Nephron (organoid): ENCODE measurements around the gene DCP2.
"Not testable (repeated sequence)": the region's sequence is repeated elsewhere in the genome, so short reads cannot be mapped to it uniquely, and the experiment has no call there.

ENCODE experiments used
- H3K27ac Mint-ChIP-seq, 3 experiments: 2 replicates each; pipeline ENCODE4 v1.8.0; 2020; ENCODE audit warnings: mixed read lengths in 3 of 3, mild to moderate bottlenecking in 2 of 3, moderate library complexity in 1 of 3
- H3K27me3 Mint-ChIP-seq: 2 replicates; pipeline ENCODE4 v1.8.0; 2021; ENCODE audit warnings: low read depth, mild to moderate bottlenecking, moderate library complexity, mixed read lengths
- H3K36me3 Mint-ChIP-seq: 2 replicates; pipeline ENCODE4 v1.8.0; 2020; ENCODE audit warnings: low read depth, mixed read lengths
- H3K4me1 Mint-ChIP-seq: 2 replicates; pipeline ENCODE4 v1.8.0; 2020; ENCODE audit warnings: mixed read lengths
- H3K4me3 Mint-ChIP-seq, 3 experiments: 2 replicates each; pipeline ENCODE4 v1.8.0; 2020; ENCODE audit warnings: mild to moderate bottlenecking in 3 of 3, mixed read lengths in 3 of 3, moderate library complexity in 2 of 3
- H3K9me3 Mint-ChIP-seq: 2 replicates; pipeline ENCODE4 v1.8.0; 2020; ENCODE audit warnings: mixed read lengths
- CTCF ChIP-seq, 3 experiments: fragments of 200-600 bp; sonication (generic); IDR thresholded peaks; one replicate each; pipeline ENCODE4 v1.5.0; 2021; ENCODE audit warnings: antibody characterized with exemption in 3 of 3; ENCODE audit not compliant: unreplicated experiment in 3 of 3

DCP2 gene

GRCh38 chr5:112960863-112961504 is 15.6 kb upstream of the DCP2 start:
- H3K9me3 Mint-ChIP-seq: no peaks in the 10 kb centered on the region
- H3K4me3 Mint-ChIP-seq: no peak overlapping the region
- H3K4me1 Mint-ChIP-seq: peaks cover 29% of the 10 kb centered on the region
- no peaks in the 10 kb centered on the region for H3K27me3 Mint-ChIP-seq
- peak overlapping the region in 2 of 3 experiments; percentile 21 to 37 for H3K27ac Mint-ChIP-seq
- H3K36me3 Mint-ChIP-seq: no peaks in the 10 kb centered on the region
- TF ChIP-seq CTCF (IDR thresholded peaks at IDR 0.05; ENCODE audit: unreplicated experiment in 3 of 3): no peak

- H3K9me3 Mint-ChIP-seq, H3K4me3 Mint-ChIP-seq, H3K36me3 Mint-ChIP-seq, H3K27ac Mint-ChIP-seq, H3K27me3 Mint-ChIP-seq: not testable (repeated sequence)
- H3K4me1 Mint-ChIP-seq: peaks cover 23% of the 10 kb centered on the region
Measured at GRCh38 chr5:112963374-112963733, 13.2 kb upstream of the DCP2 start.

GRCh38 chr5:112965733-112966306 is 10.8 kb upstream of the DCP2 start:
- Mint-ChIP-seq H3K9me3 (no peaks in the 10 kb centered on the region), H3K4me1 (peaks cover 6% of the 10 kb centered on the region)
- TF ChIP-seq CTCF (IDR thresholded peaks at IDR 0.05; ENCODE audit: unreplicated experiment in 3 of 3): no peak

GRCh38 chr5:112967520-112968083 is 9.0 kb upstream of the DCP2 start:
- H3K9me3 Mint-ChIP-seq: no peaks in the 10 kb centered on the region
- peak overlapping the region in 1 of 3 experiments; percentile 25 for H3K27ac Mint-ChIP-seq
- H3K4me1 Mint-ChIP-seq: no peaks in the 10 kb centered on the region
- H3K36me3 Mint-ChIP-seq: no peaks in the 10 kb centered on the region
- no peak overlapping the region for H3K4me3 Mint-ChIP-seq
- no peak for TF ChIP-seq CTCF (IDR thresholded peaks at IDR 0.05; ENCODE audit: unreplicated experiment in 3 of 3)
- H3K27me3 Mint-ChIP-seq: no peaks in the 10 kb centered on the region

More at GRCh38 chr5:112965733-112966306, 10.8 kb upstream of the DCP2 start:
- Mint-ChIP-seq H3K4me3 (no peak overlapping the region), H3K36me3 (no peaks in the 10 kb centered on the region), H3K27me3 (no peaks in the 10 kb centered on the region), H3K27ac (no peak overlapping the region)

GRCh38 chr5:112968411-112969106 is 8.0 kb upstream of the DCP2 start:
- no peaks in the 10 kb centered on the region for H3K36me3 Mint-ChIP-seq
- H3K4me3 Mint-ChIP-seq: no peak overlapping the region
- no peak for TF ChIP-seq CTCF (IDR thresholded peaks at IDR 0.05; ENCODE audit: unreplicated experiment in 3 of 3)
- peak overlapping the region in 2 of 3 experiments; percentile 25 to 85 for H3K27ac Mint-ChIP-seq
- H3K4me1 Mint-ChIP-seq: no peaks in the 10 kb centered on the region
- no peaks in the 10 kb centered on the region for H3K27me3 Mint-ChIP-seq
- no peaks in the 10 kb centered on the region for H3K9me3 Mint-ChIP-seq

- Mint-ChIP-seq H3K27me3 (no peaks in the 10 kb centered on the region), H3K27ac (no peak overlapping the region), H3K36me3 (no peaks in the 10 kb centered on the region), H3K4me1 (peaks cover 15% of the 10 kb centered on the region), H3K9me3 (no peaks in the 10 kb centered on the region), H3K4me3 (no peak overlapping the region)
- TF ChIP-seq CTCF (IDR thresholded peaks at IDR 0.05; ENCODE audit: unreplicated experiment in 3 of 3): no peak
Measured at GRCh38 chr5:112971276-112971675, 5.3 kb upstream of the DCP2 start.
